Fibroblast of lung (primary cell): ENCODE results near the gene DDX49. TPM values are rescaled to one million over a fixed set of nuclear protein-coding genes. Genes with fewer than 3 reads are reported as not detected.

ENCODE experiments used
- DNase-seq, 2 donors: peaks; one replicate each; pipeline versions ENCODE4 v3.0.0 to v3.0.0-alpha.2; 2010; ENCODE audit warnings: low read depth in 2 of 2
- H2AFZ ChIP-seq: 2 replicates; pipeline ENCODE4 v1.5.1; 2012; ENCODE audit warnings: low read length, control low read depth, inconsistent platforms
- H3K27ac ChIP-seq: 2 replicates; pipeline ENCODE4 v1.5.1; 2011; ENCODE audit warnings: low read length, control low read depth; ENCODE audit not compliant: insufficient read depth
- H3K27me3 ChIP-seq: 2 replicates; pipeline ENCODE4 v1.5.1; 2011; ENCODE audit warnings: mild to moderate bottlenecking, low read length; ENCODE audit not compliant: control insufficient read depth, insufficient read depth
- H3K36me3 ChIP-seq: 2 replicates; pipeline ENCODE4 v1.5.1; 2011; ENCODE audit warnings: low read length; ENCODE audit not compliant: control insufficient read depth, insufficient read depth
- H3K4me1 ChIP-seq: 2 replicates; pipeline ENCODE4 v1.5.1; 2011; ENCODE audit warnings: low read length; ENCODE audit not compliant: control insufficient read depth, insufficient read depth; ENCODE audit errors: extremely low read depth
- H3K4me2 ChIP-seq: 2 replicates; pipeline ENCODE4 v1.5.1; 2011; ENCODE audit warnings: low read length, control low read depth; ENCODE audit not compliant: insufficient read depth; ENCODE audit errors: extremely low read depth
- H3K4me3 ChIP-seq, 4 experiments: fragments of 200-600 bp in 1 of 4; sonication (generic) in 1 of 4; replicated peaks in 1 of 4; 2 replicates each; pipeline ENCODE4 v1.5.1; 2011 to 2016; ENCODE audit warnings: low read length in 4 of 4, low read depth in 3 of 4, mild to moderate bottlenecking in 3 of 4, control low read depth in 2 of 4, inconsistent platforms in 1 of 4, mixed read lengths in 1 of 4; ENCODE audit not compliant: insufficient read depth in 1 of 4; ENCODE audit errors: control extremely low read depth in 1 of 4
- H3K79me2 ChIP-seq: 2 replicates; pipeline ENCODE4 v1.5.1; 2012; ENCODE audit warnings: mild to moderate bottlenecking, low read length, inconsistent platforms; ENCODE audit not compliant: control insufficient read depth, insufficient read depth
- H3K9ac ChIP-seq: 2 replicates; pipeline ENCODE4 v1.5.1; 2011; ENCODE audit warnings: mild to moderate bottlenecking, low read length, control low read depth; ENCODE audit not compliant: insufficient read depth
- H3K9me3 ChIP-seq: 2 replicates; pipeline ENCODE4 v1.5.1; 2012; ENCODE audit warnings: low read depth, low read length; ENCODE audit not compliant: control insufficient read depth, insufficient read depth
- H4K20me1 ChIP-seq: 2 replicates; pipeline ENCODE4 v1.5.1; 2011; ENCODE audit warnings: low read length; ENCODE audit not compliant: control insufficient read depth, insufficient read depth; ENCODE audit errors: extremely low read depth
- CTCF ChIP-seq, 2 donors: IDR thresholded peaks in 1 of 2; conservative IDR thresholded peaks in 1 of 2; 1 replicate in 1 of 2; 2 replicates in 1 of 2; pipeline ENCODE4 v1.5.1; 2011 to 2012; ENCODE audit warnings: low read length in 2 of 2, control low read depth in 1 of 2, inconsistent platforms in 1 of 2, low read depth in 1 of 2, mild to moderate bottlenecking in 1 of 2
- EZH2 ChIP-seq: IDR thresholded peaks from 2 replicates; pipeline ENCODE4 v1.5.1; 2012; ENCODE audit warnings: low read length, control low read depth, mild to moderate bottlenecking; ENCODE audit errors: missing control alignments
- polyA plus RNA-seq, 2 donors: library from polyadenylated mRNA; depleted of rRNA in 1 of 2; stranded (reverse) in 1 of 2; unstranded in 1 of 2; fragments of >200 nt; gene quantifications; 2 replicates each; pipeline ENCODE4 v1.2.1, GENCODE V29; 2011 to 2012; ENCODE audit warnings: missing spikeins in 1 of 2
- total RNA-seq: library from RNA; depleted of rRNA; stranded (reverse); fragments of >200 nt; gene quantifications from 2 replicates; pipeline ENCODE4 v1.2.1, GENCODE V29; 2014

Gene DDX49
- total and polyA plus RNA-seq, 2 donors (not counting 1 experiment from before 2014, with no cell fraction given), result 25.3 to 56.3 TPM

- Histone ChIP-seq H3K27ac (no peak overlapping the region), H3K27me3 (no peaks in the 10 kb centered on the region)
Measured at GRCh38 chr19:18975011-18975410, 55.5 kb downstream of the DDX49 start.

GRCh38 chr19:18975869-18976268, 56.4 kb downstream of the DDX49 start:
- no peaks in the 10 kb centered on the region for H3K36me3 ChIP-seq
- H3K27me3 ChIP-seq, result no peaks in the 10 kb centered on the region
- peaks cover 2% of the 10 kb centered on the region for H3K4me1 ChIP-seq
- no peak for TF ChIP-seq CTCF (conservative IDR thresholded peaks at IDR 0.05 in 1 of 2, IDR thresholded peaks at IDR 0.05 in 1 of 2; ENCODE audit: low read depth in 1 of 2, low read length in 2 of 2)
- TF ChIP-seq EZH2, result no peak
- H3K79me2 ChIP-seq, result no peaks in the 10 kb centered on the region
- DNase-seq, result no peak
- no peak overlapping the region for H3K4me2 ChIP-seq
- no peaks in the 10 kb centered on the region for H4K20me1 ChIP-seq
- no peaks in the 10 kb centered on the region for H3K9me3 ChIP-seq
- no peak overlapping the region for H2AFZ ChIP-seq
- H3K4me3 ChIP-seq, result no peak overlapping the region
- H3K27ac ChIP-seq, result no peak overlapping the region
- no peak overlapping the region for H3K9ac ChIP-seq

More at GRCh38 chr19:18975011-18975410, 55.5 kb downstream of the DDX49 start:
- no peak overlapping the region for H3K4me3 ChIP-seq
- no peak overlapping the region for H3K9ac ChIP-seq
- H3K9me3 ChIP-seq, result no peaks in the 10 kb centered on the region
- TF ChIP-seq EZH2 (no peak), CTCF (conservative IDR thresholded peaks at IDR 0.05 in 1 of 2, IDR thresholded peaks at IDR 0.05 in 1 of 2; ENCODE audit: low read depth in 1 of 2, low read length in 2 of 2) (no peak)
- H3K4me1 ChIP-seq, result peaks cover 4% of the 10 kb centered on the region
- no peak overlapping the region for H2AFZ ChIP-seq
- no peaks in the 10 kb centered on the region for H4K20me1 ChIP-seq
- no peaks in the 10 kb centered on the region for H3K79me2 ChIP-seq
- no peak overlapping the region for H3K4me2 ChIP-seq
- no peaks in the 10 kb centered on the region for H3K36me3 ChIP-seq
- DNase-seq, result no peak

Other genes with a start within 250 kb of the DDX49 start
- gene CRTC1, start 236.0 kb upstream of the DDX49 start, total RNA-seq, result 2.0 and 2.1 TPM in 2 replicates
- 1.2 and 2.2 TPM in 2 replicates for gene CRTC1, start 236.0 kb upstream of the DDX49 start, polyA plus RNA-seq
- 0.17 and 0.26 TPM in 2 replicates for gene COMP, start 128.4 kb upstream of the DDX49 start, total RNA-seq
- gene COMP, start 128.4 kb upstream of the DDX49 start, polyA plus RNA-seq, result 0.05 and 0.11 TPM in 2 replicates
- gene UPF1, start 87.8 kb upstream of the DDX49 start, total RNA-seq, result 42.4 and 57.1 TPM in 2 replicates
- gene UPF1, start 87.8 kb upstream of the DDX49 start, polyA plus RNA-seq, result 20.5 and 28.1 TPM in 2 replicates
- gene CERS1, start 23.6 kb upstream of the DDX49 start, total RNA-seq, result 1.5 and 1.7 TPM in 2 replicates
- gene CERS1, start 23.6 kb upstream of the DDX49 start, polyA plus RNA-seq, result 0.23 and 1.4 TPM in 2 replicates
- 120 and 182 TPM in 2 replicates for gene COPE, start 328 bp upstream of the DDX49 start, total RNA-seq
- 146 and 159 TPM in 2 replicates for gene COPE, start 328 bp upstream of the DDX49 start, polyA plus RNA-seq
- 60.1 and 70.2 TPM in 2 replicates for gene HOMER3, start 21.5 kb downstream of the DDX49 start, total RNA-seq
- gene HOMER3, start 21.5 kb downstream of the DDX49 start, polyA plus RNA-seq, result 23.7 and 35.7 TPM in 2 replicates
- 24.7 and 31.4 TPM in 2 replicates for gene SUGP2, start 113.8 kb downstream of the DDX49 start, total RNA-seq
- 29.2 and 32.9 TPM in 2 replicates for gene SUGP2, start 113.8 kb downstream of the DDX49 start, polyA plus RNA-seq
- 25.7 and 35.8 TPM in 2 replicates for gene ARMC6, start 113.9 kb downstream of the DDX49 start, total RNA-seq
- 14.0 and 23.0 TPM in 2 replicates for gene ARMC6, start 113.9 kb downstream of the DDX49 start, polyA plus RNA-seq
- 4.9 and 7.1 TPM in 2 replicates for gene SLC25A42, start 144.3 kb downstream of the DDX49 start, total RNA-seq
- 3.5 and 3.6 TPM in 2 replicates for gene SLC25A42, start 144.3 kb downstream of the DDX49 start, polyA plus RNA-seq
- 21.1 and 23.8 TPM in 2 replicates for gene TMEM161A, start 218.8 kb downstream of the DDX49 start, total RNA-seq
- 9.4 and 11.8 TPM in 2 replicates for gene TMEM161A, start 218.8 kb downstream of the DDX49 start, polyA plus RNA-seq